GM19043 (cell line): ENCODE data around the gene ADCY7.

Source experiments
- ATAC-seq: cut with Tn5 transposase; IDR thresholded peaks from one replicate; pipeline ENCODE4 v1.9.1; 2021; ENCODE audit warnings: low read depth; ENCODE audit not compliant: unreplicated experiment

Gene ADCY7

DNA sequence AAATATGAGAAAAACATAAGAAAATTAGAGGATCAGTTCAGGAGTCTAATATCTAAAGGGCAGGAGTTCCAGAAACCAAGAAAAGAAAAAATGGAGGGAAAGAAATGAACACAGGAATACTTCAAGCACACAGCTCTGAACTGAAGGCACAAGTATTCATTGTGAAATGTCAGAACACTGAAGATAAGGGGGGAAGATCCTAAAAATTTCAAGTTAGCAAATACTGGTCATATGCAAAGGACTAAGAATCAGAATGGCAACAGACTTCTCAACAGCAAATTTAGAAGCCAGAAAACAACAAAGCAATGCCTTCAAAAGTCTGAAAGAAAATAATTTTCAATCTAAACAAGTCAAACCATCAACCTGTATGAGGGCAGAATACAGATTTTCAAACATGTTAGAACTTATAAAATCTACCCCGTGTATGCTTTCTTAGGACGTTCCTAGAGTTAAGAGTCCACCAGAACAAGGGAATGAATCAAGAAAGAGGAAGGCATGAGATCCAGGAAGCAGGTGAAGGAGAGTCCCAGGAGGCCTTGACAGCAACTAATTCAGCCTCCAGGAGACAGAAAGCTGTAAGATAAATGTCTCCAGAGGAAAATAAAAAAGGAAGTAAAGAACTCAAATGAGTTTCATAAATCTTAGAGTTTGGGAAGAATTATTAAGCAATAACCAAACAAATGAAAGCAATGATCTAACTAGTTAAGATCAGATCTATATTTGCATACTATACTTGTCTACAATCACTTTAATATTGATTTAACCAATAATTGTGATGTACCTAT lies 99.6 kb downstream of the ADCY7 start:
- ATAC-seq = no peak
